Aorta (tissue), 5 donors: ENCODE measurements around the gene PPFIBP1. TPM values are rescaled to one million over a fixed set of nuclear protein-coding genes. Genes with fewer than 3 reads are reported as not detected.

Experiments used
- ATAC-seq: fragments of 200-7000 bp; cut with Tn5 transposase; one replicate; pipeline ENCODE4 v1.9.1; 2022; ENCODE audit warnings: moderate library complexity; ENCODE audit not compliant: low FRiP score
- DNase-seq, 2 donors: peaks; one replicate each; pipeline ENCODE4 v3.0.0-alpha.2; 2020
- H3K27ac ChIP-seq, 2 donors: one replicate each; pipeline ENCODE4 v1.5.1; 2013; ENCODE audit warnings: low read length in 2 of 2, mild to moderate bottlenecking in 2 of 2, moderate library complexity in 2 of 2, control low read depth in 1 of 2, inconsistent platforms in 1 of 2, low read depth in 1 of 2
- H3K27me3 ChIP-seq, 2 donors: one replicate each; pipeline ENCODE4 v1.6.1; 2013; ENCODE audit warnings: control low read depth in 1 of 2, low read length in 1 of 2, mild to moderate bottlenecking in 1 of 2, moderate library complexity in 1 of 2; ENCODE audit not compliant: insufficient read depth in 2 of 2, control insufficient read depth in 1 of 2
- H3K36me3 ChIP-seq, 2 donors: one replicate each; pipeline ENCODE4 v1.6.1; 2013; ENCODE audit warnings: control low read depth in 1 of 2, low read length in 1 of 2, mild to moderate bottlenecking in 1 of 2; ENCODE audit not compliant: insufficient read depth in 2 of 2, control insufficient read depth in 1 of 2
- H3K4me1 ChIP-seq, 2 donors: one replicate each; pipeline ENCODE4 v1.6.1; 2013; ENCODE audit warnings: low read length in 2 of 2, control low read depth in 1 of 2, mild to moderate bottlenecking in 1 of 2, moderate library complexity in 1 of 2; ENCODE audit not compliant: insufficient read depth in 2 of 2, control insufficient read depth in 1 of 2
- H3K4me3 ChIP-seq, 2 donors: one replicate each; pipeline ENCODE4 v1.5.1; 2013; ENCODE audit warnings: low read length in 2 of 2, control low read depth in 1 of 2, mild to moderate bottlenecking in 1 of 2
- H3K9me3 ChIP-seq: one replicate; pipeline ENCODE4 v1.6.1; 2013; ENCODE audit warnings: mild to moderate bottlenecking, low read length; ENCODE audit not compliant: control insufficient read depth
- WGBS, 2 donors: extraction: QIAGEN DNeasy Blood & Tissue Kit; methylation state at CpG; one replicate each; pipeline ENCODE4 v1.1.7; 2013; 5-methylcytosine and 5-hydroxymethylcytosine counted together
- intact Hi-C, 2 donors: fragments of 100-400 bp; cut with DNase I; formaldehyde crosslinking; loops; one replicate each; pipeline versions ENCODE4 v1.14.2 to v1.15.0; 2022
- polyA plus RNA-seq, 2 donors: library from polyadenylated mRNA; stranded (reverse); fragments of 200-250 nt; gene quantifications; one replicate each; pipeline ENCODE4 v1.2.3, GENCODE V29; 2013
- total RNA-seq, 2 donors: library from RNA; stranded (reverse); fragmentation: NEBNext Ultra II Directional; extraction: Animal tissue kit (Norgen Biotek cat#: 25700); gene quantifications; one replicate each; pipeline ENCODE4 v1.2.1, GENCODE V29; 2021
- donor health status: healthy with polysubstance abuse.
- donor health status: Bipolar disorder and iron deficiency.
- donor health status: DM: no; HTN: no; CAD: no.
- donor health status: DM: no; HTN: no; CAD: no.
- donor health status: DM: yes; HTN: yes; CAD: no.

PPFIBP1 gene
- total and polyA plus RNA-seq, 4 donors, result 29.7 to 247 (median 108) TPM

- Histone ChIP-seq H3K9me3 (no peaks in the 10 kb centered on the region), H3K27ac (no peak overlapping the region), H3K36me3 (no peaks in the 10 kb centered on the region), H3K27me3 (no peaks in the 10 kb centered on the region), H3K4me1 (peaks cover 7 to 18% of the 10 kb centered on the region in 2 donors), H3K4me3 (no peak overlapping the region)
- 80 to 81% methylated on average over 4 of the region's 4 CpGs for WGBS, 2 donors
- ATAC-seq (no peak), DNase-seq (no peak)
- intact Hi-C loops, result loop anchor here in 1 of 2 donors (5.0 kb wide), 2 partner anchors 47 to 67 kb away; no protein-coding TSS in a partner anchor
These were observed 26.6 kb downstream of the PPFIBP1 start for GRCh38 chr12:27550653-27550975.

DNA sequence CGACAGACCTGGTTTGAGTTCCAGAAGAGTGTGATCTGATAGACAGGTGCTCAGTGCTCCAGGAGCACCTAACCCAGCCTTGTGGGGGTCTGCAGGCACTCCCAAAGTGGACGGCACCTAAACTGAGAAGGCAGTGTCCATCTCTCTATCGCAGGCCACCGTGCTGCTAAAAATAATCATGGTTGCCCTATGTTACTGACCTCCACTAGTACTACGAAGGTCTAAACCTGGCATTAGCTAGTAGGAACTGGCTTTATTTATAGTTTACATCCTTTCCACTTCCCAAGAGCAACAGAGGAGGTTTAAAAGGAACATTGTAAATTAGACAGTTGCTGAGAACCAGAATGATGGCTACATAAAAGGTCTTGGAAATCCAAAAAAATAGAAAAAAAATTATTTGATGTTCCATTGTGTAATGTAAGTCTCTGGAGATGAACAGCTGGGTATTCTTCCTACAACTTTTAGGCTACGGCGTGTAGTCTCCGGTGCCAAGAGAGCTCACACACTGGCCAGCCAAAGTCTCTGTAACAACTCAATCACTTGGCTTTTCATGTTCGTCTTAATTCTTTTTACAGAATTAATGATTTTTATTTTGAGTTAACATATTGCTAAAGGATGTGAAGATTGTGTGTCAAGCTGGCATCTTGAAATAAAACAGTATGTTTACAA is 27.3 kb downstream of the PPFIBP1 start:
- Histone ChIP-seq H3K36me3 (no peaks in the 10 kb centered on the region), H3K9me3 (no peaks in the 10 kb centered on the region), H3K4me1 (peaks cover 7 to 13% of the 10 kb centered on the region in 2 donors), H3K4me3 (no peak overlapping the region), H3K27ac (peak overlapping the region; percentile 37 to 54), H3K27me3 (no peaks in the 10 kb centered on the region)
- ATAC-seq (no peak), DNase-seq (no peak)
- 15 to 16% methylated on average over 9 of the region's 9 CpGs for WGBS, 2 donors
- intact Hi-C loops, result loop anchor here in 1 of 2 donors (5.0 kb wide), 2 partner anchors 46 to 66 kb away; no protein-coding TSS in a partner anchor

- Histone ChIP-seq H3K4me3 (no peak overlapping the region), H3K27me3 (no peaks in the 10 kb centered on the region), H3K36me3 (no peaks in the 10 kb centered on the region), H3K27ac (peak overlapping the region; percentile 11 to 47), H3K4me1 (peaks cover 7 to 13% of the 10 kb centered on the region in 2 donors), H3K9me3 (no peaks in the 10 kb centered on the region)
- no peak for ATAC-seq
- no peak for DNase-seq
- intact Hi-C loops, result loop anchor here in 1 of 2 donors (5.0 kb wide), 2 partner anchors 45 to 65 kb away; no protein-coding TSS in a partner anchor
- 50 to 59% methylated on average over 6 of the region's 6 CpGs for WGBS, 2 donors
These were observed 28.2 kb downstream of the PPFIBP1 start for GRCh38 chr12:27552235-27552634.

- 49 to 58% methylated on average over 8 of the region's 8 CpGs for WGBS, 2 donors
- Histone ChIP-seq H3K4me1 (peaks cover 7 to 15% of the 10 kb centered on the region in 2 donors), H3K4me3 (no peak overlapping the region)
These were observed 29.0 kb downstream of the PPFIBP1 start for GRCh38 chr12:27552886-27553560.

DNA sequence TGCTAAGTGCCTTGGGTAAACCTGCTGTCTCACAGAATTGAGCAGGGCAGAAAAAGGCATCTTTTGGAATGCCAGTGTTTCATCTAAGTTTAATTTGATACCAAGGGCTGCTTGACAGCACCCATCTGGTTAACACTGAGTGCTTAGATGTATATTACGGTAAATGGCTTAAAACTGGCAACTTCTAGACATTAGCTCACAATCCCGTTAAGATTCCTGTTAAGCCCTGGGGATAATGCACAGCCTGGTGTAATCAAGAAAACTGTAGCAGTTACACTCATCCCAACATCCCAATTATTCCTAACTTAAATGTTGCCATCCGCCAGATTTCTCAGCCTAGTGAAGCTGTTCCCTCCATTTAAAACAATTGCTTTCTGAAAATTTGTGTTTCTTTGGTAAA is 29.9 kb downstream of the PPFIBP1 start:
- Histone ChIP-seq H3K27me3 (no peaks in the 10 kb centered on the region), H3K4me1 (peaks cover 7 to 15% of the 10 kb centered on the region in 2 donors), H3K9me3 (no peaks in the 10 kb centered on the region), H3K4me3 (peak overlapping the region in 1 of 2 donors; percentile 18), H3K36me3 (no peaks in the 10 kb centered on the region), H3K27ac (peak overlapping the region; percentile 35 to 87)
- 54 to 68% methylated on average over 3 of the region's 3 CpGs for WGBS, 2 donors
- intact Hi-C loops, result loop anchor here in 1 of 2 donors (5.0 kb wide), 2 partner anchors 43 to 63 kb away; no protein-coding TSS in a partner anchor
- DNase-seq (no peak), ATAC-seq (no peak)

More at GRCh38 chr12:27552886-27553560, 29.0 kb downstream of the PPFIBP1 start:
- Histone ChIP-seq H3K27ac (peak overlapping the region; percentile 11 to 65), H3K27me3 (no peaks in the 10 kb centered on the region), H3K9me3 (no peaks in the 10 kb centered on the region), H3K36me3 (no peaks in the 10 kb centered on the region)
- no peak for DNase-seq
- intact Hi-C loops, result loop anchor here in 1 of 2 donors (5.0 kb wide), 2 partner anchors 44 to 64 kb away; no protein-coding TSS in a partner anchor
- no peak for ATAC-seq

DNA sequence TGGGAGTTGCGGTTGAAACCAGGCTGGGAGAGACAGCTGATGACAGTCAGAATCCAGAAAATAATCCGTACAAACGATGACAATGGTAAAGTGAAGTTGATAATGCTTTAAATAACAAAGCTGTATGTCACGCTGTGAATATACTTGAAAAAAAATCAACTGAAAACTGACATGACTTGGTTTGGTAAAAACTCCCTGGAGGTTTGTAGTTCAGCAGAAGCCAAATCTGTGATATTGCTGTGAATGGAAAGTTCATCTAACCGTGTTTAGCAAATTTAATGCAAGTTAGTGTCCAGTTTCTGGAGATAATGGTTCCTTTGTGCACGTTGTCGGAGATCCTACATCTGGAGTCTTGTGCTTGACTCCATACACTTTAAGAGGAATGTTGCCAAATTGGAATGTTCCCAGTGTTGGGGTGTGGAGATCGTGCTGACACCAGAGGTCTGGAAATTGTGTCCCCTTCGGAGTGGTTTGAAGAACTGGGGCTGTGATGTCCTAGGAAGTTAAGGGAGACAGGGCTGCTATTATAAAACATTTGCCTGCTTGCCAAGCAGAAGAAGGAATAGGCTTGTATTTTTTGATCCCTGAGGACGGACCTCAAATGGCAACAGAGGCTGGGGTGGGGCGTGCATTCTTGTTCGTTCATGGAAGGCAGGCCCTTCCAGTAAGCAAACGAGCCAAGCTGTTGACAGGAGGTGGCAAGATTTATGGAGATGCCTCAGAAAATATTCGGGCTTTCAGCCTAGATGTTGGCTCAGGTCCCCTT is 30.6 kb downstream of the PPFIBP1 start:
- Histone ChIP-seq H3K4me1 (peaks cover 7 to 15% of the 10 kb centered on the region in 2 donors), H3K9me3 (no peaks in the 10 kb centered on the region), H3K36me3 (no peaks in the 10 kb centered on the region), H3K27ac (peak overlapping the region; percentile 75 to 87), H3K4me3 (peak overlapping the region in 1 of 2 donors; percentile 18), H3K27me3 (no peaks in the 10 kb centered on the region)
- intact Hi-C loops, result loop anchor here in 1 of 2 donors (5.0 kb wide), 2 partner anchors 43 to 63 kb away; no protein-coding TSS in a partner anchor
- DNase-seq (peak; percentile 77 to 78), ATAC-seq (peak; percentile 60)
- WGBS, 2 donors, result 6 to 12% methylated on average over 14 of the region's 14 CpGs

- Histone ChIP-seq H3K27me3 (no peaks in the 10 kb centered on the region), H3K4me1 (peaks cover 7 to 15% of the 10 kb centered on the region in 2 donors), H3K27ac (peak overlapping the region in 1 of 2 donors; percentile 76), H3K4me3 (no peak overlapping the region), H3K36me3 (no peaks in the 10 kb centered on the region), H3K9me3 (no peaks in the 10 kb centered on the region)
- intact Hi-C loops, result no loop called here
- 13 to 21% methylated on average over 5 of the region's 5 CpGs for WGBS, 2 donors
- ATAC-seq (no peak), DNase-seq (no peak)
These were observed 31.4 kb downstream of the PPFIBP1 start for GRCh38 chr12:27555361-27555760.

GRCh38 chr12:27555925-27556778 is 32.1 kb downstream of the PPFIBP1 start:
- peak overlapping the region; percentile 50 to 87 for H3K27ac ChIP-seq
- no peaks in the 10 kb centered on the region for H3K27me3 ChIP-seq
- intact Hi-C loops, result no loop called here
- DNase-seq (no peak), ATAC-seq (no peak)
- H3K36me3 ChIP-seq, result no peaks in the 10 kb centered on the region
- H3K9me3 ChIP-seq, result no peaks in the 10 kb centered on the region
- peaks cover 5 to 13% of the 10 kb centered on the region in 2 donors for H3K4me1 ChIP-seq
- H3K4me3 ChIP-seq, result no peak overlapping the region
- 15 to 17% methylated on average over 6 of the region's 6 CpGs for WGBS, 2 donors
